ENCODE results near the gene IGFALS. TPM values are rescaled to one million over a fixed set of nuclear protein-coding genes. Genes with fewer than 3 reads are reported as not detected.

Gene IGFALS
- total RNA-seq, 6 donors from 2014 or later = 1.0 to 11.5 (median 3.1) TPM

DNA sequence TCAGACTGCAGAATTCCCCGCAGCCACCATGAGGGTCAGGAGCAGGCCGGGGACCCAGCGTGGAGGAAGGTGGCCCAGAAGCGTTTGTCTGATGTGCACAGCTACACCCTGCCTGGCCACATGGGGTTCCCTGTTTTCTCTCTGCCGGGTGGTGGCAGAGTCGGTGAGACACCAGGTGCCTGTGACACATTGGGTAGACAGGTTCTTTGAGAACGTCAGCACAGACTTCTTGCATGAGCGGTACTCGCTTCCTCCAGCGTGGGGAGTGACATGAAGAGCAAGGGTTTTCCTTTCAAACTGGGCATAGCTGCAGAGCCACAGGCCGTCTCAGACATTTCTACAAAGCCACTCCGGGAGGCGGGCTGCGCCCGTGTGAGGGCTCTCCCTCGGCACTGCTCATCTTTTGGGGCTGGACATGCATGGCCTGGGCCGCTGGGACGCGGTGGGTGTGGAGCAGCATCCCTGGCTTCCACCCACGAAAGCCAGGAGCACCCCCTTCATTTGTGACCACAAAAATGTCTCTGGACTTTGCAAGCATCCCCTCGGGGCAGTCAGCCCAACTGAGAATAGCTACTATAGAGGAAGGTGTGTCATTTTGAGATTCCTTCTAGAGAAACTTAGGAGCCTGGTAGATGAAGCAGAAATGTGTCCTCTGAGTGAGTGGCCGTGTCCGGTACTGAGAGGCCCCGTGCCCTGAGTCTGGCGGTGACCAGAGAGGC is 48.2 kb downstream of the IGFALS start:
- TF ChIP-seq POLR2AphosphoS5 (IDR thresholded peaks at IDR 0.05) (no peak), POLR2A (IDR thresholded peaks at IDR 0.05) (no peak), EP300 (IDR thresholded peaks at IDR 0.05) (no peak)
- Histone ChIP-seq H3K27me3 (no peaks in the 10 kb centered on the region), H3K4me3 (no peak overlapping the region), H3K36me3 (peaks cover 11 to 92% (median 77%) of the 10 kb centered on the region in 4 donors), H3K9me3 (no peaks in the 10 kb centered on the region), H3K27ac (no peak overlapping the region), H3K4me1 (no peaks in the 10 kb centered on the region)
- ATAC-seq (ENCODE audit: low FRiP score in 2 of 2) = peak in 1 of 2 donors; percentile 5
- peak in 1 of 2 donors; percentile 71 for DNase-seq
- 86 to 95% methylated on average over 9 to 25 of the region's 25 CpGs for WGBS, 2 donors

DNA sequence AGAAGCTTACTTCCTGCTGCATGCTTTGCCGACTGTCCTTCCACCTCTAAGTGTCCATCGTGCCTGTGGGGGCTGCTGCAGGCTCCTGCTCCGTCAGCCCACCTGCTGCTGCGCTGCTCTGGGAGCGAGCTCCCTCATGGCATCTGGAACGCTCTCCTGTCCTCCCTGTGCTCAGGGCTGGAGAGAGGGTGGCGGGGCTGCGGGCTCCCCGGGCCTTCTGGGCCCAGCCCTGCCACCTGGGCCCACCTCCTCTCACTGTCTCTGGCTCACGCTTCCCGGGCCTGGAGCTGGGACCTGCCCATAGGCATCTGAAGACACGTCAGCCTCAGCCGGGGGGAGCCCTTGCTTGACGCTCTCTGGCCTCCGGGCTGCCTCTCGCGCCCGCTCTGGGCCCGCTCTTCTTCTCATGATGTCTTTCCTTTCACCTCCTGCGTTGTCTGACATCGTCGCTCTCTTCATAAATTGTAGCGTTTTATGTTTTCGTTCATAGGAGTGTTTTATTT is 49.1 kb downstream of the IGFALS start:
- Histone ChIP-seq H3K27me3 (no peaks in the 10 kb centered on the region), H3K4me3 (no peak overlapping the region), H3K4me1 (no peaks in the 10 kb centered on the region), H3K36me3 (peaks cover 9 to 84% (median 73%) of the 10 kb centered on the region in 4 donors), H3K27ac (no peak overlapping the region), H3K9me3 (no peaks in the 10 kb centered on the region)
- DNase-seq = peak in 1 of 2 donors; percentile 60
- WGBS, 2 donors = 94% methylated on average over 17 to 24 of the region's 24 CpGs
- ATAC-seq (ENCODE audit: low FRiP score in 2 of 2) = no peak
- TF ChIP-seq, protein P1, sequence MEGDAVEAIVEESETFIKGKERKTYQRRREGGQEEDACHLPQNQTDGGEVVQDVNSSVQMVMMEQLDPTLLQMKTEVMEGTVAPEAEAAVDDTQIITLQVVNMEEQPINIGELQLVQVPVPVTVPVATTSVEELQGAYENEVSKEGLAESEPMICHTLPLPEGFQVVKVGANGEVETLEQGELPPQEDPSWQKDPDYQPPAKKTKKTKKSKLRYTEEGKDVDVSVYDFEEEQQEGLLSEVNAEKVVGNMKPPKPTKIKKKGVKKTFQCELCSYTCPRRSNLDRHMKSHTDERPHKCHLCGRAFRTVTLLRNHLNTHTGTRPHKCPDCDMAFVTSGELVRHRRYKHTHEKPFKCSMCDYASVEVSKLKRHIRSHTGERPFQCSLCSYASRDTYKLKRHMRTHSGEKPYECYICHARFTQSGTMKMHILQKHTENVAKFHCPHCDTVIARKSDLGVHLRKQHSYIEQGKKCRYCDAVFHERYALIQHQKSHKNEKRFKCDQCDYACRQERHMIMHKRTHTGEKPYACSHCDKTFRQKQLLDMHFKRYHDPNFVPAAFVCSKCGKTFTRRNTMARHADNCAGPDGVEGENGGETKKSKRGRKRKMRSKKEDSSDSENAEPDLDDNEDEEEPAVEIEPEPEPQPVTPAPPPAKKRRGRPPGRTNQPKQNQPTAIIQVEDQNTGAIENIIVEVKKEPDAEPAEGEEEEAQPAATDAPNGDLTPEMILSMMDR (IDR thresholded peaks at IDR 0.05) = no peak
- TF ChIP-seq POLR2AphosphoS5 (IDR thresholded peaks at IDR 0.05) (no peak), POLR2A (IDR thresholded peaks at IDR 0.05) (no peak), EP300 (IDR thresholded peaks at IDR 0.05) (no peak)

DNA sequence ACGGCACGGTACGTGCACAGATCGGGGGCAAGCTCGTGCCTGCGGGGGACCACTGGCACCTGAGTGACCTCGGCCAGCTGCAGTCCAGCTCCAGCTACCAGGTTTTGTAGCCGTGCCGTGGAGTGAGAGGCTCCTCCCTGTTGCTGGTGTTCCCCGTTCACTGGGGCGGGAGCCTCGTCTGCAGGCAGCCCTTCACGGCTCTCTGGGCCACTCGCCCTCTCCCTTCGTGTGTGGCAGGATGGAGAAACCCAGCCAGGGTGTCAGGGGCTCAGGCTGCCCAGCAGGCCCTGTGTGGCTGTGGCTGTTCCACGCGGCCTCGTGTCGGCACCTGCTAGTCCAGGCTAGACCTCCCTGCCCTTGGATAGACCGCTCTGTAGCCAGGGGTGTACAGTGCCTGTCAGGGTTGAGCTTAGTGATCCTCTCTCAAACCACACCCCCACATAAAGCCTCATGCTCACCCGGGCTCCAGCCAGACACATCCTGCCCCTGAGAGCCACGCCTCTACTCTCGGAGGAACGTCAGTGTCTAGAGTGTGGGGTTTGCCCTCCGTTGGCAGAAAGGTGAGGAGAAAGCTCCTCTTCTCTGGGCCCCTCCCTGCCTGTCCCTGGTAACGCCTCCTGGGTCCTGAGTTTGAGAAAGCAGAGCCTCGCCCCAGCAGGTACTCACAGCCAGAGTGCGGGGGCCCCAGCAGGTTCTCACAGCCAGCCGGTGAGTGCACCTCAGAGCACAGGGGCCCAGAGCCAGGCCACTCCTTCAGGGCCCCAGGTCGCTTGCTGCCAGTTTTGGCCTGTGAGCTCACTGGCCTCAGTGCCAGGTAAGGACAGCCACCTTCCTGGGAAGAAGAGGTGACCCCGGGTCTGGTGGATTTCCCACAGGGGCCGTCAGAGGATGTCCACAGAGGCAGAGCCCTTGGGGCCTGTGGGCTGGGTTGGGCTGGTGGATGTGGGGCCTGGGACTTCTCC is 49.8 kb downstream of the IGFALS start:
- peaks cover 6 to 77% (median 65%) of the 10 kb centered on the region in 4 donors for H3K36me3 ChIP-seq
- WGBS, 2 donors = 92 to 97% methylated on average over 18 to 28 of the region's 32 CpGs

DNA sequence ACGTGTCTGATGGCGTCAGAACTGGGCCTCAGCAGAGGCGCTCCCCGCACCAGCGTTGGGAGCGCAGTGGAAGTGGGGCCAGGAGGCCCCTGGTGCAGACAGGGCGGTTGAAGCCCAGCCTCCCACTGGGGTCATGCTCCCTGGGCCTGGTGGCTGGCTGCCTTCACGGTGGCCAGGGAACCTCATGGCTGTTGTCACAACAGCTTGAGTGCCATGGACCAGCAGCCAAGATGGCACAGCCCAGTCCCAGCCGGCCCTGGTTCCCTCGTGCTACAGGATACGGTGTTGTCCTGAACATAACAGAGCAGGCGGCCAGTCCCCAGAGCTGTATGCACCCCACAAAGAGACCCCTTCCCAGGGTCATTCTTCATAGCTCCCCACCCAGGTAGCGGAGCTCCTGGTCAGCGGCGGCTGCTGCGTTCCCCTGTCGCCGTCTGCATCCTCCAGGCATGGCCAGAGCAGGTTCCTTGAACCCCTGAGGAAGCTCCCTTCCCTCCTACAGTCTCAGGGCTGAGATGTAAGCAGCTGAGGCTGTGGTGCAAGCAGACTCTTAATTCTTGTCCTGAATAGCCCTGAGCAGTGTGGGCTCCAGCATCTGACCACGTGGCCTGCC is 51.8 kb downstream of the IGFALS start:
- Histone ChIP-seq H3K9me3 (no peaks in the 10 kb centered on the region), H3K4me1 (no peaks in the 10 kb centered on the region), H3K36me3 (peaks cover 0 to 57% (median 45%) of the 10 kb centered on the region in 4 donors), H3K4me3 (no peak overlapping the region), H3K27me3 (no peaks in the 10 kb centered on the region), H3K27ac (no peak overlapping the region)
- WGBS, 2 donors = 80 to 94% methylated on average over 1 to 19 of the region's 19 CpGs
- no peak for ATAC-seq (ENCODE audit: low FRiP score in 2 of 2)
- TF ChIP-seq, protein P1 (IDR thresholded peaks at IDR 0.05) = no peak
- no peak for TF ChIP-seq POLR2AphosphoS5 (IDR thresholded peaks at IDR 0.05)
- TF ChIP-seq POLR2A (IDR thresholded peaks at IDR 0.05) = no peak
- no peak for TF ChIP-seq EP300 (IDR thresholded peaks at IDR 0.05)
- DNase-seq = peak in 1 of 2 donors; percentile 59

More for the DNA sequence above, 49.8 kb downstream of the IGFALS start:
- Histone ChIP-seq H3K27ac (no peak overlapping the region), H3K27me3 (no peaks in the 10 kb centered on the region), H3K4me3 (no peak overlapping the region), H3K4me1 (no peaks in the 10 kb centered on the region), H3K9me3 (no peaks in the 10 kb centered on the region)
- DNase-seq (peak in 1 of 2 donors; percentile 71), ATAC-seq (ENCODE audit: low FRiP score in 2 of 2) (no peak)
- TF ChIP-seq POLR2A (IDR thresholded peaks at IDR 0.05) (no peak), POLR2AphosphoS5 (IDR thresholded peaks at IDR 0.05) (no peak), EP300 (IDR thresholded peaks at IDR 0.05) (no peak)
- TF ChIP-seq, protein P1 (IDR thresholded peaks at IDR 0.05) = no peak
